Heart left ventricle (tissue), 16 donors: ENCODE measurements around the gene AKAP12. TPM values are rescaled to one million over a fixed set of nuclear protein-coding genes. Genes with fewer than 3 reads are reported as not detected.

Experiments
- ATAC-seq, 4 donors: fragments of 200-7000 bp; cut with Tn5 transposase; one replicate each; pipeline ENCODE4 v1.9.1; 2020 to 2022; ENCODE audit warnings: moderate library complexity in 4 of 4, mild to moderate bottlenecking in 3 of 4, moderate number of reproducible peaks in 1 of 4
- DNase-seq, 5 donors: peaks; one replicate each; pipeline ENCODE4 v3.0.0-alpha.2; 2020
- H3K27ac ChIP-seq, 12 donors: fragments of 200-600 bp; sonication (generic) in 4 of 12; one replicate each; pipeline versions ENCODE4 v1.5.0 to v1.8.0; 2016 to 2022; ENCODE audit warnings: mild to moderate bottlenecking in 2 of 12
- H3K27me3 ChIP-seq, 9 donors: fragments of 200-600 bp; sonication (generic) in 2 of 9; one replicate each; pipeline versions ENCODE4 v1.5.1 to v1.8.0; 2016 to 2022; ENCODE audit warnings: mild to moderate bottlenecking in 3 of 9
- H3K36me3 ChIP-seq, 9 donors: fragments of 200-600 bp; sonication (generic) in 2 of 9; one replicate each; pipeline versions ENCODE4 v1.5.0 to v1.8.0; 2018 to 2022; ENCODE audit warnings: mild to moderate bottlenecking in 2 of 9
- H3K4me1 ChIP-seq, 12 donors: fragments of 200-600 bp; sonication (generic) in 4 of 12; one replicate each; pipeline versions ENCODE4 v1.5.0 to v1.8.0; 2016 to 2022; ENCODE audit warnings: mild to moderate bottlenecking in 3 of 12
- H3K4me3 ChIP-seq, 12 donors: fragments of 200-600 bp; sonication (generic) in 4 of 12; one replicate each; pipeline versions ENCODE4 v1.5.0 to v1.8.0; 2017 to 2022; ENCODE audit warnings: mild to moderate bottlenecking in 9 of 12, moderate library complexity in 4 of 12
- H3K9me3 ChIP-seq, 12 donors: fragments of 200-600 bp; sonication (generic) in 4 of 12; one replicate each; pipeline versions ENCODE4 v1.5.0 to v1.8.0; 2016 to 2022; ENCODE audit warnings: mild to moderate bottlenecking in 1 of 12
- CTCF ChIP-seq, 12 donors: fragments of 200-600 bp; sonication (generic) in 4 of 12; IDR thresholded peaks; one replicate each; pipeline versions ENCODE4 v1.5.0 to v1.8.0; 2018 to 2022; ENCODE audit warnings: antibody characterized with exemption in 12 of 12, mild to moderate bottlenecking in 5 of 12
- POLR2A ChIP-seq, 2 donors: fragments of 450-650 bp; IDR thresholded peaks; one replicate each; pipeline ENCODE4 v1.6.1; 2017; ENCODE audit warnings: antibody characterized with exemption in 2 of 2, mild to moderate bottlenecking in 2 of 2, moderate library complexity in 2 of 2
- WGBS, 4 donors: extraction: QIAGEN DNeasy Blood & Tissue Kit in 2 of 4; methylation state at CpG; one replicate each; pipeline versions ENCODE4 v1.1.5 to v1.1.7; 2013 to 2018; 5-methylcytosine and 5-hydroxymethylcytosine counted together
- intact Hi-C, 10 donors: fragments of 100-400 bp; cut with DNase I; formaldehyde crosslinking; loops; one replicate each; pipeline versions ENCODE4 v1.11.1 to v1.14.2; 2022
- polyA plus RNA-seq, 2 donors: library from polyadenylated mRNA; stranded (reverse); fragments of 200-250 nt; gene quantifications; one replicate each; pipeline ENCODE4 v1.2.3, GENCODE V29; 2013
- total RNA-seq, 9 donors: library from RNA; depleted of rRNA in 2 of 9; stranded (reverse); fragments of >200 nt in 2 of 9; fragmentation: NEBNext Ultra II Directional in 3 of 9; extraction: Animal tissue kit (Norgen Biotek cat#: 25700) in 3 of 9; gene quantifications; one replicate each; pipeline versions ENCODE4 v1.1.0 to v1.2.4, GENCODE V29; 2016 to 2023
- donor health status: ischemic (EF 13 %, LVEDD 7.1; RV severe dilation, severe dysfunction).
- donor health status: healthy with polysubstance abuse.
- donor health status: DM: no; HTN: yes; CAD: no.
- donor health status: DM: no; HTN: no; CAD: no.
- donor health status: ischemic (EF 25% LVEDD 6.9; RV normal size, moderate dysfunction).
- donor health status: ischemic (EF 25% LVEDD 5.7; RV mildly dilated, moderate dysfunction).
- donor health status: healthy.
- donor health status: DM: yes; HTN: yes; CAD: no.
- donor health status: ischemic (EF 35%, LVEDD 5.7; RV mildly dilated, moderate dysfunction).
- donor health status: nonischemic (EF 11% LVEDD 7.7; RV severe dilation, severe dysfunction).
- donor health status: DM: yes; HTN: yes; CAD: no.
- donor health status: PGD.
- donor health status: ischemic (EF 29% LVEDD 5.4; RV normal size, mild dysfunction).
- donor health status: nonischemic (EF 23%, LVEDD 6.1; RV moderate dilation, normal function).

AKAP12 gene
- total and polyA plus RNA-seq, 11 donors, result 3.7 to 33.5 (median 13.8) TPM

GRCh38 chr6:151372164-151372563 lies 132.4 kb downstream of the AKAP12 start:
- H3K9me3 ChIP-seq, result no peaks in the 10 kb centered on the region
- no peak for TF ChIP-seq CTCF (IDR thresholded peaks at IDR 0.05)
- TF ChIP-seq POLR2A (IDR thresholded peaks at IDR 0.05), result no peak
- 74 to 85% (median 76%) methylated on average over 5 of the region's 5 CpGs for WGBS, 4 donors

GRCh38 chr6:151374036-151374683 lies 134.4 kb downstream of the AKAP12 start:
- Histone ChIP-seq H3K36me3 (peaks cover 0 to 36% (median 26%) of the 10 kb centered on the region in 9 donors), H3K27ac (peak overlapping the region in 11 of 12 donors; percentile 44 to 74 (median 64)), H3K4me1 (peaks cover 0 to 27% (median 13%) of the 10 kb centered on the region in 12 donors), H3K9me3 (no peaks in the 10 kb centered on the region), H3K27me3 (no peaks in the 10 kb centered on the region), H3K4me3 (peak overlapping the region in 7 of 12 donors; percentile 1 to 18 (median 13))
- TF ChIP-seq CTCF (IDR thresholded peaks at IDR 0.05) (no peak), POLR2A (IDR thresholded peaks at IDR 0.05) (no peak)
- intact Hi-C loops, result no loop called here
- ATAC-seq (peak; percentile 29 to 88 (median 74)), DNase-seq (peak in 3 of 5 donors; percentile 27 to 40 (median 39))
- WGBS, 4 donors, result 50 to 72% (median 56%) methylated on average over 5 of the region's 5 CpGs

More at GRCh38 chr6:151372164-151372563, 132.4 kb downstream of the AKAP12 start:
- peaks cover 0 to 27% (median 12%) of the 10 kb centered on the region in 12 donors for H3K4me1 ChIP-seq
- no peak for DNase-seq
- intact Hi-C loops, result no loop called here
- H3K27ac ChIP-seq, result peak overlapping the region in 1 of 12 donors; percentile 4
- H3K27me3 ChIP-seq, result no peaks in the 10 kb centered on the region
- H3K4me3 ChIP-seq, result no peak overlapping the region
- no peak for ATAC-seq
- H3K36me3 ChIP-seq, result peaks cover 0 to 45% (median 27%) of the 10 kb centered on the region in 9 donors

- Histone ChIP-seq H3K9me3 (no peaks in the 10 kb centered on the region), H3K27me3 (no peaks in the 10 kb centered on the region), H3K4me3 (no peak overlapping the region), H3K36me3 (peaks cover 0 to 23% (median 17%) of the 10 kb centered on the region in 9 donors), H3K27ac (no peak overlapping the region), H3K4me1 (peaks cover 0 to 39% (median 16%) of the 10 kb centered on the region in 12 donors)
- TF ChIP-seq POLR2A (IDR thresholded peaks at IDR 0.05) (no peak), CTCF (IDR thresholded peaks at IDR 0.05) (no peak)
- ATAC-seq (no peak), DNase-seq (no peak)
- intact Hi-C loops, result no loop called here
- 97 to 99% (median 97%) methylated on average over 2 of the region's 2 CpGs for WGBS, 4 donors
Observed at GRCh38 chr6:151375833-151376232, 136.1 kb downstream of the AKAP12 start.

GRCh38 chr6:151376440-151376839 lies 136.7 kb downstream of the AKAP12 start:
- TF ChIP-seq CTCF (IDR thresholded peaks at IDR 0.05), result no peak
- TF ChIP-seq POLR2A (IDR thresholded peaks at IDR 0.05), result no peak
- no peaks in the 10 kb centered on the region for H3K9me3 ChIP-seq
- no peak for ATAC-seq
- no peak for DNase-seq
- H3K4me1 ChIP-seq, result peaks cover 0 to 43% (median 16%) of the 10 kb centered on the region in 12 donors
- no peak overlapping the region for H3K27ac ChIP-seq
- no peaks in the 10 kb centered on the region for H3K27me3 ChIP-seq
- WGBS, 4 donors, result 74 to 80% (median 78%) methylated on average over 1 of the region's 1 CpG
- H3K36me3 ChIP-seq, result peaks cover 0 to 17% (median 11%) of the 10 kb centered on the region in 9 donors
- H3K4me3 ChIP-seq, result no peak overlapping the region
- intact Hi-C loops, result no loop called here
